ENCODE data around the gene FXYD4. TPM values are rescaled to one million over a fixed set of nuclear protein-coding genes. Genes with fewer than 3 reads are reported as not detected.
A peak's percentile ranks its signal among the peaks of the same experiment; 100 is the strongest.

Gene FXYD4
- total and polyA plus RNA-seq, 2 of the 8 experiments (the other 6 are each of a cell fraction or from before 2014, with no cell fraction given), result not detected

- 1% methylated on average over 39 of the region's 59 CpGs; no CpG with 5 or more reads in 1 of the 2 experiments for WGBS, 2 experiments (ENCODE audit: extremely low coverage in 1 of 2, insufficient coverage in 1 of 2, insufficient read length in 1 of 2, insufficient replicate concordance in 2 of 2, low coverage in 1 of 2, low lambda C conversion rate in 2 of 2, missing lambda C conversion rate in 1 of 2)
- peaks cover 9 to 14% of the 10 kb centered on the region in 2 experiments for H4K20me1 ChIP-seq (replicated peaks in 1 of 2; ENCODE audit: control insufficient read depth in 1 of 2, insufficient read depth in 2 of 2, low read length in 2 of 2)
Observed at GRCh38 chr10:43407148-43407575, 35.7 kb downstream of the FXYD4 start.

More at GRCh38 chr10:43407148-43407575, 35.7 kb downstream of the FXYD4 start:
- Histone ChIP-seq H2BK5ac (ENCODE audit: low read depth, low read length) (peak overlapping the region; percentile 93; the same call in 1 of the 2 replicates), H3K18ac (ENCODE audit: extremely low read depth, low read length) (peak overlapping the region; percentile 48; the same call in 1 of the 2 replicates), H3K79me2 (ENCODE audit: control insufficient read depth in 1 of 2, insufficient read depth in 2 of 2, low read length in 2 of 2) (peaks cover 48 to 62% of the 10 kb centered on the region in 2 experiments), H4K8ac (ENCODE audit: extremely low read depth, insufficient read depth, low read length) (peak overlapping the region; percentile 96; the same call in 1 of the 2 replicates), H3K4ac (replicated peaks; ENCODE audit: insufficient read length, low read depth, low read length) (peak overlapping the region; percentile 99), H3K23me2 (ENCODE audit: low read depth, low read length) (peaks cover 9% of the 10 kb centered on the region; the same call in 1 of the 2 replicates), H3K4me2 (ENCODE audit: insufficient read depth in 1 of 2, low read depth in 2 of 2, low read length in 2 of 2) (peak overlapping the region; percentile 80 to 87), H3K23ac (ENCODE audit: insufficient read length) (no peak overlapping the region), H3K4me3 (ENCODE audit: extremely low read depth in 1 of 4, insufficient read depth in 2 of 4, low read depth in 3 of 4, low read length in 4 of 4) (peak overlapping the region; percentile 61 to 97 (median 89)), H3K27ac (ENCODE audit: low read depth, low read length) (peak overlapping the region; percentile 99; the same call in 1 of the 2 replicates), H2BK12ac (ENCODE audit: low read depth, low read length) (no peak overlapping the region; the same call in 1 of the 2 replicates), H2BK120ac (replicated peaks; ENCODE audit: low read depth, low read length) (peak overlapping the region; percentile 54), H3K27me3 (replicated peaks in 1 of 4; ENCODE audit: control insufficient read depth in 3 of 4, extremely low read depth in 1 of 4, insufficient read depth in 3 of 4, low read length in 3 of 4) (no peaks in the 10 kb centered on the region), H3K36me3 (ENCODE audit: control insufficient read depth in 2 of 4, insufficient read depth in 4 of 4, low read length in 3 of 4) (no peaks in the 10 kb centered on the region; a peak in 1 of 8 replicates), H3K79me1 (ENCODE audit: low read depth, low read length) (no peaks in the 10 kb centered on the region), H2AFZ (ENCODE audit: low read length) (no peak overlapping the region), H4K91ac (replicated peaks; ENCODE audit: insufficient read length, low read length) (no peak overlapping the region), H3K14ac (ENCODE audit: insufficient read length) (peak overlapping the region; percentile 23), H3K56ac (replicated peaks; ENCODE audit: insufficient read length, low read depth, low read length) (peak overlapping the region; percentile 90), H3K9ac (replicated peaks in 1 of 4; ENCODE audit: extremely low read depth in 1 of 4, low read depth in 3 of 4, low read length in 3 of 4) (peak overlapping the region; percentile 89 to 92 (median 90)), H2BK20ac (ENCODE audit: low read length) (no peak overlapping the region), H4K5ac (ENCODE audit: insufficient read length, low read depth, low read length) (peak overlapping the region; percentile 80), H3K9me3 (ENCODE audit: insufficient read depth in 2 of 2, low read depth in 1 of 2, low read length in 1 of 2) (no peaks in the 10 kb centered on the region), H2BK15ac (ENCODE audit: low read length) (no peak overlapping the region), H3K4me1 (replicated peaks in 1 of 4; ENCODE audit: control insufficient read depth in 3 of 4, insufficient read depth in 4 of 4, low read length in 3 of 4) (peaks cover 0 to 9% (median 4%) of the 10 kb centered on the region in 4 experiments; a peak in 5 of 7 replicates), H2AK5ac (ENCODE audit: low read depth, low read length) (no peak overlapping the region)
- FAIRE-seq (no peak), DNase-seq (ENCODE audit: low read depth in 1 of 2, low spot score in 2 of 2) (no peak)
- CTCF ChIA-PET (ENCODE audit: partially characterized antibody), result interaction anchor here (0.6 to 1.8 kb wide), 5 partner anchors 11 to 618 kb away, joined by 3 to 6 read pairs (median 4); partner anchors contain the start of gene ZNF32
- POLR2A ChIA-PET (ENCODE audit: partially characterized antibody), result interaction anchor here (0.6 to 3.9 kb wide), 20 partner anchors 9 to 589 kb away, joined by 3 to 104 read pairs (median 6); partner anchors contain the start of gene ZNF487
- 0 out of 4 replicates have a peak, but pooled peaks of 1 of the 2 experiments have one; percentile 9 for TF ChIP-seq SIN3A (conservative IDR thresholded peaks at IDR 0.05 in 1 of 2, IDR thresholded peaks at IDR 0.05 in 1 of 2; ENCODE audit: low read depth in 1 of 2, low read length in 2 of 2)
- TF ChIP-seq YY1 (IDR thresholded peaks at IDR 0.05; ENCODE audit: low read depth, low read length), result no peak

Data from H1 (cell line).